ENCODE data around the gene GABRG3.

The GABRG3 gene

GRCh38 chr15:27433604-27434003 lies 462.6 kb downstream of the GABRG3 start:
- DNase-seq = no peak

- DNase-seq = no peak
Observed at GRCh38 chr15:27438403-27439375, 467.7 kb downstream of the GABRG3 start.

- DNase-seq = no peak
Observed at GRCh38 chr15:27441120-27441519, 470.1 kb downstream of the GABRG3 start.

- no peak for DNase-seq
Observed at GRCh38 chr15:27448234-27448633, 477.3 kb downstream of the GABRG3 start.

GRCh38 chr15:27448986-27449385 lies 478.0 kb downstream of the GABRG3 start:
- DNase-seq = no peak

GRCh38 chr15:27449941-27450340 lies 479.0 kb downstream of the GABRG3 start:
- DNase-seq = no peak

- peak; percentile 49 for DNase-seq
Observed at GRCh38 chr15:27454281-27455075, 483.5 kb downstream of the GABRG3 start.

- no peak for DNase-seq
Observed at GRCh38 chr15:27456807-27457206, 485.8 kb downstream of the GABRG3 start.

- no peak for DNase-seq
Observed at GRCh38 chr15:27457766-27458165, 486.8 kb downstream of the GABRG3 start.

GRCh38 chr15:27458345-27459084 lies 487.5 kb downstream of the GABRG3 start:
- no peak for DNase-seq

- no peak for DNase-seq
Observed at GRCh38 chr15:27459836-27460235, 488.9 kb downstream of the GABRG3 start.

GRCh38 chr15:27461181-27461580 lies 490.2 kb downstream of the GABRG3 start:
- no peak for DNase-seq

- DNase-seq = no peak
Observed at GRCh38 chr15:27463525-27464088, 492.6 kb downstream of the GABRG3 start.

GRCh38 chr15:27464941-27465612 lies 494.1 kb downstream of the GABRG3 start:
- peak; percentile 43 for DNase-seq

- no peak for DNase-seq
Observed at GRCh38 chr15:27466758-27467157, 495.8 kb downstream of the GABRG3 start.

GRCh38 chr15:27468151-27468591 lies 497.2 kb downstream of the GABRG3 start:
- DNase-seq = no peak

- no peak for DNase-seq
Observed at GRCh38 chr15:27473845-27474244, 502.9 kb downstream of the GABRG3 start.

GRCh38 chr15:27475395-27475794 lies 504.4 kb downstream of the GABRG3 start:
- no peak for DNase-seq

- DNase-seq = no peak
Observed at GRCh38 chr15:27479296-27480140, 508.5 kb downstream of the GABRG3 start.

GRCh38 chr15:27480141-27480530 lies 509.2 kb downstream of the GABRG3 start:
- DNase-seq = no peak

GRCh38 chr15:27480642-27481041 lies 509.7 kb downstream of the GABRG3 start:
- no peak for DNase-seq
